Coronary artery (tissue), 2 donors: ENCODE results near the gene KAZN.

Experiments
- DNase-seq: peaks from one replicate; pipeline ENCODE4 v3.0.0-alpha.2; 2017; ENCODE audit warnings: low spot score
- H3K27ac ChIP-seq, 2 donors: fragments of 200-600 bp; sonication (generic); one replicate each; pipeline ENCODE4 v1.5.1; 2016 to 2019
- H3K4me3 ChIP-seq: fragments of 200-600 bp; sonication (generic); 2 replicates; pipeline ENCODE4 v1.5.1; 2016; ENCODE audit warnings: mild to moderate bottlenecking, moderate library complexity
- CTCF ChIP-seq: fragments of 200-600 bp; sonication (generic); IDR thresholded peaks from one replicate; pipeline ENCODE4 v1.5.1; 2019; ENCODE audit warnings: antibody characterized with exemption

Gene KAZN

GRCh38 chr1:14988636-14989035 lies 390.2 kb downstream of the KAZN start:
- DNase-seq: no peak
- Histone ChIP-seq H3K27ac (peak overlapping the region in 1 of 2 donors; percentile 51), H3K4me3 (no peak overlapping the region)
- no peak for TF ChIP-seq CTCF

- no peak for DNase-seq
- no peak overlapping the region for H3K27ac ChIP-seq
- no peak for TF ChIP-seq CTCF
- no peak overlapping the region for H3K4me3 ChIP-seq
Observed at GRCh38 chr1:14989931-14990728, 391.6 kb downstream of the KAZN start.

- Histone ChIP-seq H3K27ac (no peak overlapping the region), H3K4me3 (no peak overlapping the region)
- no peak for TF ChIP-seq CTCF
- no peak for DNase-seq
Observed at GRCh38 chr1:14993414-14993813, 394.9 kb downstream of the KAZN start.

- no peak for TF ChIP-seq CTCF
- H3K4me3 ChIP-seq: no peak overlapping the region
- no peak for DNase-seq
- H3K27ac ChIP-seq: no peak overlapping the region
Observed at GRCh38 chr1:14994148-14994547, 395.7 kb downstream of the KAZN start.

- no peak for DNase-seq
- Histone ChIP-seq H3K27ac (no peak overlapping the region), H3K4me3 (no peak overlapping the region)
- TF ChIP-seq CTCF: no peak
Observed at GRCh38 chr1:14994841-14995437, 396.5 kb downstream of the KAZN start.

GRCh38 chr1:14996133-14997050 lies 397.9 kb downstream of the KAZN start:
- TF ChIP-seq CTCF: no peak
- Histone ChIP-seq H3K4me3 (no peak overlapping the region), H3K27ac (no peak overlapping the region)
- DNase-seq: no peak
